B cell (primary cell): ENCODE results near the gene SCFD2.

Source experiments
- CTCF ChIP-seq: fragments of 200-600 bp; IDR thresholded peaks from one replicate; pipeline ENCODE4 v1.8.0; 2022; ENCODE audit warnings: antibody characterized with exemption, mild to moderate bottlenecking
- EZH2 ChIP-seq: IDR thresholded peaks from 2 replicates; pipeline ENCODE4 v1.6.1; 2012; ENCODE audit warnings: borderline replicate concordance, low read depth, mild to moderate bottlenecking, moderate library complexity, low read length; ENCODE audit not compliant: insufficient read depth, poor library complexity, severe bottlenecking

- TF ChIP-seq CTCF, result no peak
- no peak for TF ChIP-seq EZH2
These were observed 234.3 kb downstream of the SCFD2 start for GRCh38 chr4:53131562-53131925.
